H1 (cell line): Measurements from ENCODE around the gene ABHD11. TPM values are rescaled to one million over a fixed set of nuclear protein-coding genes. Genes with fewer than 3 reads are reported as not detected.

Experiments used
- ASH2L ChIP-seq: fragments of 200-600, 300-600 bp; sonication (generic); IDR thresholded peaks from one replicate; pipeline ENCODE4 v1.7.1; 2017; ENCODE audit warnings: low read length
- polyA plus RNA-seq, 7 experiments: library from polyadenylated mRNA; depleted of rRNA in 3 of 7; stranded (reverse) in 5 of 7; unstranded in 2 of 7; fragments of >200 nt in 5 of 7; fragments of 200-250 nt in 2 of 7; gene quantifications; 1 replicate in 5 of 7; 2 replicates in 1 of 7; 4 replicates in 1 of 7; pipeline versions ENCODE4 v1.2.1 to v1.2.3, GENCODE V29; 2011 to 2013; ENCODE audit warnings: missing spikeins in 2 of 7, mixed read lengths in 2 of 7
- total RNA-seq: library from RNA; stranded (reverse); fragmentation: NEBNext Ultra II Directional; extraction: Animal tissue kit (Norgen Biotek cat#: 25700); gene quantifications from 2 replicates; pipeline ENCODE4 v1.2.1, GENCODE V29; 2021
- TF ChIP-seq, protein P1 (sequence below): fragments of 300-600 bp; sonication (generic); IDR thresholded peaks from 2 replicates; pipeline ENCODE4 v1.7.1; 2012; ENCODE audit warnings: low read length, moderate library complexity, mild to moderate bottlenecking, inconsistent platforms; ENCODE audit not compliant: insufficient replicate concordance
- TF ChIP-seq, protein P2 (sequence below): IDR thresholded peaks from 2 replicates; pipeline ENCODE4 v1.6.1; 2011; ENCODE audit warnings: low read length, improper control_type of control experiment

Gene ABHD11
- total and polyA plus RNA-seq, 2 of the 8 experiments (the other 6 are each of a cell fraction or from before 2014, with no cell fraction given): 19.8 to 42.2 TPM

DNA sequence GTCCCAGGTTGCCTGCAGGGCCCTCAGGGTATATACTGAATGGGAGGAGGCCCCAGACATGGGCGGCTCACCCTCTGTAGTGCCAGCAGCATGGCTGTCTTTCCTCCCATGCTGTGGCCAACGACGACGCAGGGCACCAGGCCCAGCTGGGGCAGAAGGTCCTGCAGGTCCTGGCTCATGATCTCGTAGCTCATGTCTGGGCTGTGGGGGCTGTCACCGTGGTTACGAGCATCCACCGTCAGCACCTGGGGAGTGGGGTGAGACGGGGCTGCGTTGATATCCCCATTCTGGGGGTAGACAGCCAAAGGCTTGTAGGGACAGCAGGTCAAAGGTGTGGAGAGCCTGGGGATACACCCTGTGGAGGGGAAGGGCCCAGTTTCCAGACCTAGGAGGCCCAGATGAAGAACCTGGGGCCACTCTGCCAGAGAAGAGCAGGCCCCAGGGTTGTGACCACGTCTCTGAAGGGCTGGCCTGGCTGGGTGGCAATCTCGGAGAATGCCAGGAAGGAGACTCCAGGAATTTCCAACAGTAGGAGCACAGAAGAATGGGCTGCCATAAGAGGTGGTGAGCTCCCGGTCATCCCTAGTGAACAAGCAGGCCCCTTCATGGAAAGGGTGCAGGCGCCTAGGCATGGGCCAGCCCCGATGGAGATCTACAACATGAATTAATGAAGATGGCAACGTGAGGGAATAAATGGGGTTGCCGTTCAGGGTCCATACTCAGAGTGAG is 947 bp downstream of the ABHD11 start (continued):
- TF ChIP-seq, protein P1, sequence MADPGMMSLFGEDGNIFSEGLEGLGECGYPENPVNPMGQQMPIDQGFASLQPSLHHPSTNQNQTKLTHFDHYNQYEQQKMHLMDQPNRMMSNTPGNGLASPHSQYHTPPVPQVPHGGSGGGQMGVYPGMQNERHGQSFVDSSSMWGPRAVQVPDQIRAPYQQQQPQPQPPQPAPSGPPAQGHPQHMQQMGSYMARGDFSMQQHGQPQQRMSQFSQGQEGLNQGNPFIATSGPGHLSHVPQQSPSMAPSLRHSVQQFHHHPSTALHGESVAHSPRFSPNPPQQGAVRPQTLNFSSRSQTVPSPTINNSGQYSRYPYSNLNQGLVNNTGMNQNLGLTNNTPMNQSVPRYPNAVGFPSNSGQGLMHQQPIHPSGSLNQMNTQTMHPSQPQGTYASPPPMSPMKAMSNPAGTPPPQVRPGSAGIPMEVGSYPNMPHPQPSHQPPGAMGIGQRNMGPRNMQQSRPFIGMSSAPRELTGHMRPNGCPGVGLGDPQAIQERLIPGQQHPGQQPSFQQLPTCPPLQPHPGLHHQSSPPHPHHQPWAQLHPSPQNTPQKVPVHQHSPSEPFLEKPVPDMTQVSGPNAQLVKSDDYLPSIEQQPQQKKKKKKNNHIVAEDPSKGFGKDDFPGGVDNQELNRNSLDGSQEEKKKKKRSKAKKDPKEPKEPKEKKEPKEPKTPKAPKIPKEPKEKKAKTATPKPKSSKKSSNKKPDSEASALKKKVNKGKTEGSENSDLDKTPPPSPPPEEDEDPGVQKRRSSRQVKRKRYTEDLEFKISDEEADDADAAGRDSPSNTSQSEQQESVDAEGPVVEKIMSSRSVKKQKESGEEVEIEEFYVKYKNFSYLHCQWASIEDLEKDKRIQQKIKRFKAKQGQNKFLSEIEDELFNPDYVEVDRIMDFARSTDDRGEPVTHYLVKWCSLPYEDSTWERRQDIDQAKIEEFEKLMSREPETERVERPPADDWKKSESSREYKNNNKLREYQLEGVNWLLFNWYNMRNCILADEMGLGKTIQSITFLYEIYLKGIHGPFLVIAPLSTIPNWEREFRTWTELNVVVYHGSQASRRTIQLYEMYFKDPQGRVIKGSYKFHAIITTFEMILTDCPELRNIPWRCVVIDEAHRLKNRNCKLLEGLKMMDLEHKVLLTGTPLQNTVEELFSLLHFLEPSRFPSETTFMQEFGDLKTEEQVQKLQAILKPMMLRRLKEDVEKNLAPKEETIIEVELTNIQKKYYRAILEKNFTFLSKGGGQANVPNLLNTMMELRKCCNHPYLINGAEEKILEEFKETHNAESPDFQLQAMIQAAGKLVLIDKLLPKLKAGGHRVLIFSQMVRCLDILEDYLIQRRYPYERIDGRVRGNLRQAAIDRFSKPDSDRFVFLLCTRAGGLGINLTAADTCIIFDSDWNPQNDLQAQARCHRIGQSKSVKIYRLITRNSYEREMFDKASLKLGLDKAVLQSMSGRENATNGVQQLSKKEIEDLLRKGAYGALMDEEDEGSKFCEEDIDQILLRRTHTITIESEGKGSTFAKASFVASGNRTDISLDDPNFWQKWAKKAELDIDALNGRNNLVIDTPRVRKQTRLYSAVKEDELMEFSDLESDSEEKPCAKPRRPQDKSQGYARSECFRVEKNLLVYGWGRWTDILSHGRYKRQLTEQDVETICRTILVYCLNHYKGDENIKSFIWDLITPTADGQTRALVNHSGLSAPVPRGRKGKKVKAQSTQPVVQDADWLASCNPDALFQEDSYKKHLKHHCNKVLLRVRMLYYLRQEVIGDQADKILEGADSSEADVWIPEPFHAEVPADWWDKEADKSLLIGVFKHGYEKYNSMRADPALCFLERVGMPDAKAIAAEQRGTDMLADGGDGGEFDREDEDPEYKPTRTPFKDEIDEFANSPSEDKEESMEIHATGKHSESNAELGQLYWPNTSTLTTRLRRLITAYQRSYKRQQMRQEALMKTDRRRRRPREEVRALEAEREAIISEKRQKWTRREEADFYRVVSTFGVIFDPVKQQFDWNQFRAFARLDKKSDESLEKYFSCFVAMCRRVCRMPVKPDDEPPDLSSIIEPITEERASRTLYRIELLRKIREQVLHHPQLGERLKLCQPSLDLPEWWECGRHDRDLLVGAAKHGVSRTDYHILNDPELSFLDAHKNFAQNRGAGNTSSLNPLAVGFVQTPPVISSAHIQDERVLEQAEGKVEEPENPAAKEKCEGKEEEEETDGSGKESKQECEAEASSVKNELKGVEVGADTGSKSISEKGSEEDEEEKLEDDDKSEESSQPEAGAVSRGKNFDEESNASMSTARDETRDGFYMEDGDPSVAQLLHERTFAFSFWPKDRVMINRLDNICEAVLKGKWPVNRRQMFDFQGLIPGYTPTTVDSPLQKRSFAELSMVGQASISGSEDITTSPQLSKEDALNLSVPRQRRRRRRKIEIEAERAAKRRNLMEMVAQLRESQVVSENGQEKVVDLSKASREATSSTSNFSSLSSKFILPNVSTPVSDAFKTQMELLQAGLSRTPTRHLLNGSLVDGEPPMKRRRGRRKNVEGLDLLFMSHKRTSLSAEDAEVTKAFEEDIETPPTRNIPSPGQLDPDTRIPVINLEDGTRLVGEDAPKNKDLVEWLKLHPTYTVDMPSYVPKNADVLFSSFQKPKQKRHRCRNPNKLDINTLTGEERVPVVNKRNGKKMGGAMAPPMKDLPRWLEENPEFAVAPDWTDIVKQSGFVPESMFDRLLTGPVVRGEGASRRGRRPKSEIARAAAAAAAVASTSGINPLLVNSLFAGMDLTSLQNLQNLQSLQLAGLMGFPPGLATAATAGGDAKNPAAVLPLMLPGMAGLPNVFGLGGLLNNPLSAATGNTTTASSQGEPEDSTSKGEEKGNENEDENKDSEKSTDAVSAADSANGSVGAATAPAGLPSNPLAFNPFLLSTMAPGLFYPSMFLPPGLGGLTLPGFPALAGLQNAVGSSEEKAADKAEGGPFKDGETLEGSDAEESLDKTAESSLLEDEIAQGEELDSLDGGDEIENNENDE: no peak
- TF ChIP-seq, protein P2, sequence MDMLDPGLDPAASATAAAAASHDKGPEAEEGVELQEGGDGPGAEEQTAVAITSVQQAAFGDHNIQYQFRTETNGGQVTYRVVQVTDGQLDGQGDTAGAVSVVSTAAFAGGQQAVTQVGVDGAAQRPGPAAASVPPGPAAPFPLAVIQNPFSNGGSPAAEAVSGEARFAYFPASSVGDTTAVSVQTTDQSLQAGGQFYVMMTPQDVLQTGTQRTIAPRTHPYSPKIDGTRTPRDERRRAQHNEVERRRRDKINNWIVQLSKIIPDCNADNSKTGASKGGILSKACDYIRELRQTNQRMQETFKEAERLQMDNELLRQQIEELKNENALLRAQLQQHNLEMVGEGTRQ: no peak
- no peak for TF ChIP-seq ASH2L
